Gastrocnemius medialis (tissue), 4 donors: ENCODE measurements around the gene OCEL1. TPM values are rescaled to one million over a fixed set of nuclear protein-coding genes. Genes with fewer than 3 reads are reported as not detected.
"Not testable (repeated sequence)": the region's sequence is repeated elsewhere in the genome, so short reads cannot be mapped to it uniquely, and the experiment has no call there.

ENCODE experiments used
- ATAC-seq, 2 donors: fragments of 150-250 bp; one replicate each; pipeline ENCODE4 v1.9.1; 2016
- DNase-seq, 2 donors: peaks; one replicate each; pipeline ENCODE4 v3.0.0-alpha.2; 2019
- H3K27ac ChIP-seq, 4 donors: fragments of 200-600 bp; sonication (generic); 1 replicate in 1 of 4; 2 replicates in 3 of 4; pipeline ENCODE4 v1.5.1; 2016 to 2018; ENCODE audit warnings: mild to moderate bottlenecking in 2 of 4, moderate library complexity in 1 of 4
- H3K27me3 ChIP-seq, 3 donors: fragments of 200-600 bp; sonication (generic) in 2 of 3; 1 replicate in 1 of 3; 2 replicates in 2 of 3; pipeline versions ENCODE4 v1.5.1 to v1.6.0; 2016 to 2019; ENCODE audit warnings: mild to moderate bottlenecking in 1 of 3, moderate library complexity in 1 of 3
- H3K36me3 ChIP-seq, 2 donors: fragments of 200-600 bp; sonication (generic) in 1 of 2; one replicate each; pipeline ENCODE4 v1.5.1; 2017 to 2018
- H3K4me1 ChIP-seq, 2 donors: fragments of 200-600 bp; sonication (generic) in 1 of 2; one replicate each; pipeline ENCODE4 v1.5.1; 2016 to 2017; ENCODE audit warnings: mild to moderate bottlenecking in 2 of 2
- H3K4me3 ChIP-seq, 4 donors: fragments of 200-600 bp; sonication (generic) in 3 of 4; 1 replicate in 1 of 4; 2 replicates in 3 of 4; pipeline ENCODE4 v1.5.1; 2016 to 2019; ENCODE audit warnings: mild to moderate bottlenecking in 2 of 4
- H3K9me3 ChIP-seq, 3 donors: fragments of 200-600 bp; sonication (generic) in 2 of 3; 1 replicate in 1 of 3; 2 replicates in 2 of 3; pipeline ENCODE4 v1.5.1; 2016 to 2019
- CTCF ChIP-seq, 5 experiments: fragments of 450-650 bp in 3 of 5; fragments of 200-600 bp in 2 of 5; sonication (generic) in 2 of 5; IDR thresholded peaks in 4 of 5; conservative IDR thresholded peaks in 1 of 5; 1 replicate in 4 of 5; 2 replicates in 1 of 5; pipeline ENCODE4 v1.5.1; 2016 to 2019; ENCODE audit warnings: antibody characterized with exemption in 5 of 5, mild to moderate bottlenecking in 3 of 5, moderate library complexity in 3 of 5
- POLR2A ChIP-seq, 2 donors: fragments of 450-650 bp; IDR thresholded peaks; one replicate each; pipeline ENCODE4 v1.6.1; 2017; ENCODE audit warnings: antibody characterized with exemption in 2 of 2, mild to moderate bottlenecking in 2 of 2, moderate library complexity in 2 of 2
- in situ Hi-C, 4 donors: fragments of 200-750 bp; cut with MboI; loops; one replicate each; pipeline versions ENCODE4 v1.15.0 to v1.8.0; 2017; ENCODE audit warnings: low sequenced_read_pairs in 4 of 4
- intact Hi-C: fragments of 100-400 bp; cut with DNase I; formaldehyde crosslinking; loops from one replicate; pipeline ENCODE4 v1.15.1; 2023; ENCODE audit warnings: low total_unique reads
- total RNA-seq, 4 donors: library from RNA; depleted of rRNA; stranded (reverse); fragments of >200 nt; gene quantifications; one replicate each; pipeline versions ENCODE4 v1.1.0 to v1.2.3, GENCODE V29; 2016

The OCEL1 gene
- total RNA-seq, 4 donors from 2014 or later = 3.3 to 5.8 (median 4.5) TPM

GRCh38 chr19:17183858-17184321 lies 42.1 kb upstream of the OCEL1 start:
- TF ChIP-seq CTCF (IDR thresholded peaks at IDR 0.05 in 4 of 5, conservative IDR thresholded peaks at IDR 0.05 in 1 of 5) (no peak), POLR2A (IDR thresholded peaks at IDR 0.05) (no peak)
- in situ Hi-C loops = no loop called here
- no peak for ATAC-seq
- DNase-seq = no peak
- no peaks in the 10 kb centered on the region for H3K27me3 ChIP-seq
- H3K4me1 ChIP-seq = no peaks in the 10 kb centered on the region
- H3K27ac ChIP-seq = no peak overlapping the region
- H3K36me3 ChIP-seq = peaks cover 0 to 6% of the 10 kb centered on the region in 2 donors
- H3K4me3 ChIP-seq = no peak overlapping the region
- intact Hi-C loops = no loop called here
- no peaks in the 10 kb centered on the region for H3K9me3 ChIP-seq

- H3K4me1 ChIP-seq = no peaks in the 10 kb centered on the region
- in situ Hi-C loops (no loop called here), intact Hi-C loops (no loop called here)
- H3K27me3 ChIP-seq = no peaks in the 10 kb centered on the region
- H3K9me3 ChIP-seq = no peaks in the 10 kb centered on the region
- H3K4me3 ChIP-seq = no peak overlapping the region
- ATAC-seq (no peak), DNase-seq (no peak)
- peaks cover 0 to 11% of the 10 kb centered on the region in 2 donors for H3K36me3 ChIP-seq
- TF ChIP-seq POLR2A (IDR thresholded peaks at IDR 0.05) (no peak), CTCF (IDR thresholded peaks at IDR 0.05 in 4 of 5, conservative IDR thresholded peaks at IDR 0.05 in 1 of 5) (no peak)
- no peak overlapping the region for H3K27ac ChIP-seq
Measured at GRCh38 chr19:17184371-17184841, 41.6 kb upstream of the OCEL1 start.

GRCh38 chr19:17185590-17185989 lies 40.4 kb upstream of the OCEL1 start:
- no peak for ATAC-seq
- intact Hi-C loops = no loop called here
- H3K36me3 ChIP-seq = peaks cover 0 to 13% of the 10 kb centered on the region in 2 donors

DNA sequence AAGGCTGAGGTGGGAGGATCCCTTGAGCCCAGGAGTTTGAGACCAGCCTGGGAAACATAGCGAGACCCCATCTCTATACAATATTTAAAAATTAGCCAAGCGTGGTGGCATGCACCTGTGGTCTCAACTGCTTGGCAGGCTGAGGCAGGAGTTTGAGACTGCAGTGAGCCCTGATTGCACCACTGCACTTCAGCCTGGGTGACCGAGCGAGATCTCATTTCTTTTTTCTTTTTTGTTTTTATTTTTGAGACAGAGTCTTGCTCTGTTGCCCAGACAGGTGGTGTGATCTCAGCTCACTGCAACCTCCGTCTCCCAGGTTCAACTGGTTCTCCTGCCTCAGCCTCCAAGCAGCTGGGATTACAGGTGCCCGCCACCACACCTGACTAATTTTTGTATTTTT lies 34.3 kb upstream of the OCEL1 start:
- not testable (repeated sequence) for H3K27me3 ChIP-seq, ATAC-seq

More at GRCh38 chr19:17185590-17185989, 40.4 kb upstream of the OCEL1 start:
- no peak overlapping the region for H3K4me3 ChIP-seq
- no peak for DNase-seq
- no peaks in the 10 kb centered on the region for H3K4me1 ChIP-seq
- in situ Hi-C loops = no loop called here
- no peaks in the 10 kb centered on the region for H3K9me3 ChIP-seq
- H3K27ac ChIP-seq = no peak overlapping the region
- no peak for TF ChIP-seq CTCF (IDR thresholded peaks at IDR 0.05 in 4 of 5, conservative IDR thresholded peaks at IDR 0.05 in 1 of 5)
- TF ChIP-seq POLR2A (IDR thresholded peaks at IDR 0.05) = no peak
- no peaks in the 10 kb centered on the region for H3K27me3 ChIP-seq

GRCh38 chr19:17192751-17193150 lies 33.3 kb upstream of the OCEL1 start:
- H3K36me3 ChIP-seq = peaks cover 0 to 49% of the 10 kb centered on the region in 2 donors
- H3K4me1 ChIP-seq = no peaks in the 10 kb centered on the region
- ATAC-seq (no peak), DNase-seq (no peak)
- no peaks in the 10 kb centered on the region for H3K27me3 ChIP-seq
- no peaks in the 10 kb centered on the region for H3K9me3 ChIP-seq
- H3K27ac ChIP-seq = no peak overlapping the region
- intact Hi-C loops (no loop called here), in situ Hi-C loops (no loop called here)
- TF ChIP-seq CTCF (IDR thresholded peaks at IDR 0.05 in 4 of 5, conservative IDR thresholded peaks at IDR 0.05 in 1 of 5) (no peak), POLR2A (IDR thresholded peaks at IDR 0.05) (no peak)
- no peak overlapping the region for H3K4me3 ChIP-seq

More for the DNA sequence above, 34.3 kb upstream of the OCEL1 start:
- intact Hi-C loops, DNase-seq, in situ Hi-C loops, H3K4me1 ChIP-seq, H3K9me3 ChIP-seq, H3K27ac ChIP-seq, H3K4me3 ChIP-seq: not testable (repeated sequence)
- H3K36me3 ChIP-seq = peaks cover 0 to 49% of the 10 kb centered on the region in 2 donors
